ENCODE data around the gene RNU6-8. TPM values are rescaled to one million over a fixed set of nuclear protein-coding genes. Genes with fewer than 3 reads are reported as not detected.
A peak's percentile ranks its signal among the peaks of the same experiment; 100 is the strongest.

Gene RNU6-8
- total and polyA plus RNA-seq, 10 of the 15 experiments (the other 5 are each of a cell fraction or from before 2014, with no cell fraction given): not detected

DNA sequence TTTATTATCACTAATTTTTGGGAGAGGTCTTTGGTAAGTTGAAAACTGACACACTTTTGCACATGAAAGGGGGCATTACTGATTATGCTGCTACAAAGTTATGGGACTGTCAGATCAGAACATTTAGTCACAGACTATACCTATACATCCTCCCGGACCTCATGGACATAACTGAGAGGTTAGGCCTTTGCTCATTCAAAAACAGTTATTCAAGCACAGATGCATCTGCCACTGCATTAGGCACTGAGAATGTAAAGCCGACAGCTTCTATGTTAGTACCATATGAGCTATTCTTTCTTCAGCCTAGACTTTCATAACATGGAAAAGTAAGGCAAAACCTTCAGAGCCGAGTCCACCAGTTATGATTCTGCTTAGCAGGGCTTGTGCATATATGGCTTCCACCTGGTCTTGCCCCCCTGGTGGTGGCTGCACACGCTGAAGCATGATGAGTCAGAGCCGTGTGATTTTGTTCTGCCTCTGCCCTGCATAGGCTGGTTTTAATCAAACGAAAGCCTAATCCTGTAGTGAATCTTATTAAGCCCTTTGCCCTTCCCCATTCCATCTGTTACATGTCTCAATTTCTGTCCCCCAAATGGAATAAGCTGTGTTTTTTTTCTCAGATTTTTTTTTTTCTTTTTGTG lies 21.8 kb upstream of the RNU6-8 start:
- H3K4me1 ChIP-seq (ENCODE audit: control insufficient read depth, insufficient read depth, low read length): no peaks in the 10 kb centered on the region
- WGBS (ENCODE audit: insufficient coverage, insufficient replicate concordance, low lambda C conversion rate, missing lambda C conversion rate): 19% methylated on average over 6 of the region's 6 CpGs
- H3K36me3 ChIP-seq (ENCODE audit: control insufficient read depth in 2 of 2, insufficient read depth in 2 of 2, low read length in 1 of 2): no peaks in the 10 kb centered on the region
- BruUV-seq (replicated peaks): no TSS peak
- H3K9me3 ChIP-seq (replicated peaks; ENCODE audit: control insufficient read depth, insufficient read depth, low read length): no peaks in the 10 kb centered on the region
- TF ChIP-seq RAD21 (IDR thresholded peaks at IDR 0.05; ENCODE audit: insufficient read depth, low read depth, low read length) (no peak), EED (IDR thresholded peaks at IDR 0.05; ENCODE audit: low read depth) (no peak), NR2F1 (conservative IDR thresholded peaks at IDR 0.05) (no peak)
- TF ChIP-seq, protein P1, sequence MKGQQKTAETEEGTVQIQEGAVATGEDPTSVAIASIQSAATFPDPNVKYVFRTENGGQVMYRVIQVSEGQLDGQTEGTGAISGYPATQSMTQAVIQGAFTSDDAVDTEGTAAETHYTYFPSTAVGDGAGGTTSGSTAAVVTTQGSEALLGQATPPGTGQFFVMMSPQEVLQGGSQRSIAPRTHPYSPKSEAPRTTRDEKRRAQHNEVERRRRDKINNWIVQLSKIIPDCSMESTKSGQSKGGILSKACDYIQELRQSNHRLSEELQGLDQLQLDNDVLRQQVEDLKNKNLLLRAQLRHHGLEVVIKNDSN (IDR thresholded peaks at IDR 0.05; ENCODE audit: borderline replicate concordance, extremely low read length, insufficient read depth, low read depth, low read length): no peak
- TF ChIP-seq, protein P2, sequence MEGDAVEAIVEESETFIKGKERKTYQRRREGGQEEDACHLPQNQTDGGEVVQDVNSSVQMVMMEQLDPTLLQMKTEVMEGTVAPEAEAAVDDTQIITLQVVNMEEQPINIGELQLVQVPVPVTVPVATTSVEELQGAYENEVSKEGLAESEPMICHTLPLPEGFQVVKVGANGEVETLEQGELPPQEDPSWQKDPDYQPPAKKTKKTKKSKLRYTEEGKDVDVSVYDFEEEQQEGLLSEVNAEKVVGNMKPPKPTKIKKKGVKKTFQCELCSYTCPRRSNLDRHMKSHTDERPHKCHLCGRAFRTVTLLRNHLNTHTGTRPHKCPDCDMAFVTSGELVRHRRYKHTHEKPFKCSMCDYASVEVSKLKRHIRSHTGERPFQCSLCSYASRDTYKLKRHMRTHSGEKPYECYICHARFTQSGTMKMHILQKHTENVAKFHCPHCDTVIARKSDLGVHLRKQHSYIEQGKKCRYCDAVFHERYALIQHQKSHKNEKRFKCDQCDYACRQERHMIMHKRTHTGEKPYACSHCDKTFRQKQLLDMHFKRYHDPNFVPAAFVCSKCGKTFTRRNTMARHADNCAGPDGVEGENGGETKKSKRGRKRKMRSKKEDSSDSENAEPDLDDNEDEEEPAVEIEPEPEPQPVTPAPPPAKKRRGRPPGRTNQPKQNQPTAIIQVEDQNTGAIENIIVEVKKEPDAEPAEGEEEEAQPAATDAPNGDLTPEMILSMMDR (IDR thresholded peaks at IDR 0.05 in 2 of 3, conservative IDR thresholded peaks at IDR 0.05 in 1 of 3; ENCODE audit: control insufficient read depth in 2 of 3, extremely low read depth in 1 of 3, insufficient read depth in 1 of 3, low read depth in 3 of 3, low read length in 3 of 3): peak in 2 of 3 experiments; percentile 19 to 22; a peak in 1 of 6 replicates
- TF ChIP-seq, protein P3, sequence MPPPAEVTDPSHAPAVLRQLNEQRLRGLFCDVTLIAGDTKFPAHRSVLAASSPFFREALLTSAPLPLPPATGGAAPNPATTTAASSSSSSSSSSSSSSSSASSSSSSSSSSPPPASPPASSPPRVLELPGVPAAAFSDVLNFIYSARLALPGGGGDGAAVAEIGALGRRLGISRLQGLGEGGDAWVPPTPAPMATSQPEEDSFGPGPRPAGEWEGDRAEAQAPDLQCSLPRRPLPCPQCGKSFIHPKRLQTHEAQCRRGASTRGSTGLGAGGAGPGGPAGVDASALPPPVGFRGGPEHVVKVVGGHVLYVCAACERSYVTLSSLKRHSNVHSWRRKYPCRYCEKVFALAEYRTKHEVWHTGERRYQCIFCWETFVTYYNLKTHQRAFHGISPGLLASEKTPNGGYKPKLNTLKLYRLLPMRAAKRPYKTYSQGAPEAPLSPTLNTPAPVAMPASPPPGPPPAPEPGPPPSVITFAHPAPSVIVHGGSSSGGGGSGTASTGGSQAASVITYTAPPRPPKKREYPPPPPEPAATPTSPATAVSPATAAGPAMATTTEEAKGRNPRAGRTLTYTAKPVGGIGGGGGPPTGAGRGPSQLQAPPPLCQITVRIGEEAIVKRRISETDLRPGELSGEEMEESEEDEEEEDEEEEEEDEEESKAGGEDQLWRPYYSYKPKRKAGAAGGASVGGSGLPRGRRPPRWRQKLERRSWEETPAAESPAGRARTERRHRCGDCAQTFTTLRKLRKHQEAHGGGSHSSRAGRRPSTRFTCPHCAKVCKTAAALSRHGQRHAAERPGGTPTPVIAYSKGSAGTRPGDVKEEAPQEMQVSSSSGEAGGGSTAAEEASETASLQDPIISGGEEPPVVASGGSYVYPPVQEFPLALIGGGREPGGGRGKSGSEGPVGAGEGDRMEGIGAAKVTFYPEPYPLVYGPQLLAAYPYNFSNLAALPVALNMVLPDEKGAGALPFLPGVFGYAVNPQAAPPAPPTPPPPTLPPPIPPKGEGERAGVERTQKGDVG (CRISPR knock-in tag; IDR thresholded peaks at IDR 0.05): no peak
- intact Hi-C loops (cut with micrococcal nuclease; ENCODE audit: unreplicated experiment): no loop called here
- no peak overlapping the region for H3K9ac ChIP-seq (ENCODE audit: control insufficient read depth, insufficient read depth, low read length)
- no peak overlapping the region for H3K4me3 ChIP-seq
- in situ Hi-C loops (cut with MboI): no loop called here
- no peaks in the 10 kb centered on the region for H3K79me2 ChIP-seq (ENCODE audit: control insufficient read depth, insufficient read depth, low read length)
- ChIA-PET POLR2A (no interaction called here), CTCF (interaction anchor here (0.6 to 1.0 kb wide), 4 partner anchors 18 to 154 kb away, joined by 3 to 7 read pairs (median 3); no protein-coding TSS in a partner anchor), RAD21 (ENCODE audit: unreplicated experiment) (no interaction called here), SMC1A (ENCODE audit: uncharacterized antibody, unreplicated experiment) (interaction anchor here (0.6 to 1.0 kb wide), 2 partner anchors 17 to 151 kb away, joined by 3 to 4 read pairs; no protein-coding TSS in a partner anchor)
- FAIRE-seq (no peak), DNase-seq (ENCODE audit: low read depth, low spot score) (no peak), ATAC-seq (peak; percentile 96)
- H3K27ac ChIP-seq (ENCODE audit: control insufficient read depth, insufficient read depth): no peak overlapping the region
- no peak overlapping the region for H2AFZ ChIP-seq (ENCODE audit: control insufficient read depth, low read depth, low read length)
- H4K20me1 ChIP-seq (ENCODE audit: control insufficient read depth, insufficient read depth): no peaks in the 10 kb centered on the region
- no peaks in the 10 kb centered on the region; a peak in 1 of 4 replicates for H3K27me3 ChIP-seq (replicated peaks in 1 of 2; ENCODE audit: control insufficient read depth in 2 of 2, insufficient read depth in 2 of 2, low read length in 1 of 2)
- no peak overlapping the region for H3K4me2 ChIP-seq (ENCODE audit: control insufficient read depth, insufficient read depth)

Measured in GM12878 (cell line).